ENCODE results near the gene FAF2.

FAF2 gene

DNA sequence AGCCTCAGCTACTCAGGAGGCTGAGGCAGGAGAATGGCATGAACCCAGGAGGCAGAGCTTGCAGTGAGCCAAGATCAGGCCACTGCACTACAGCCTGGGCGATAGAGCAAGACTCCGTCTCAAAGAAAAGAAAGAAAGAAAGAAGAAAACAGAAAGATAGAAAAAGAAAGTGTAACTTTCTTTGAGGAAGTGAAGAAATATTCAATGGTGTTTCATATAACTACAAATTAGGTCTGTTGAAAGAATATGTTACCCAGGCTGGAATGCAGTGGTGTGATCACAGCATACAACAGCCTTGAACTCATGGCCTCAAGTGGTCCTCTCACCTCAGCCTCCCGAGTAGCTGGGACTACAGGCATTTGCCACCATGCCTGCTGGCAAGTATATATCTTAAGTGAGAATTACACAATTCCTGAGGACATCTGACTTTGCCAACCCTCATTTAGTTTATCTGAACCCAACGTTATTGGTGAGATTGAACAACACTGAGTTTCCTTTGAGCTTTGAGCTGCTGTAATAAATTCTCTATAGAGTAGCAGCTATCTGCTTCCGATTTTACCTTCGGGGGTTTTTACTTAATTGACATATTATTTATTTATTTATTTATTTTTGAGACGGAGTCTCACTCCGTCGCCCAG, 2.0 kb upstream of the FAF2 start:
- no peak overlapping the region for H3K4me3 ChIP-seq (ENCODE audit: low read depth, low read length)
- no peak for DNase-seq (ENCODE audit: low read depth)
- no peak for TF ChIP-seq POLR2A (IDR thresholded peaks at IDR 0.05; ENCODE audit: extremely low read depth, insufficient read length)
- TF ChIP-seq, protein P1, sequence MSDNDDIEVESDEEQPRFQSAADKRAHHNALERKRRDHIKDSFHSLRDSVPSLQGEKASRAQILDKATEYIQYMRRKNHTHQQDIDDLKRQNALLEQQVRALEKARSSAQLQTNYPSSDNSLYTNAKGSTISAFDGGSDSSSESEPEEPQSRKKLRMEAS (IDR thresholded peaks at IDR 0.05; ENCODE audit: low read depth, low read length) = no peak
- no peak for TF ChIP-seq MYC (IDR thresholded peaks at IDR 0.05; ENCODE audit: low read depth, low read length)
- TF ChIP-seq, protein P2, sequence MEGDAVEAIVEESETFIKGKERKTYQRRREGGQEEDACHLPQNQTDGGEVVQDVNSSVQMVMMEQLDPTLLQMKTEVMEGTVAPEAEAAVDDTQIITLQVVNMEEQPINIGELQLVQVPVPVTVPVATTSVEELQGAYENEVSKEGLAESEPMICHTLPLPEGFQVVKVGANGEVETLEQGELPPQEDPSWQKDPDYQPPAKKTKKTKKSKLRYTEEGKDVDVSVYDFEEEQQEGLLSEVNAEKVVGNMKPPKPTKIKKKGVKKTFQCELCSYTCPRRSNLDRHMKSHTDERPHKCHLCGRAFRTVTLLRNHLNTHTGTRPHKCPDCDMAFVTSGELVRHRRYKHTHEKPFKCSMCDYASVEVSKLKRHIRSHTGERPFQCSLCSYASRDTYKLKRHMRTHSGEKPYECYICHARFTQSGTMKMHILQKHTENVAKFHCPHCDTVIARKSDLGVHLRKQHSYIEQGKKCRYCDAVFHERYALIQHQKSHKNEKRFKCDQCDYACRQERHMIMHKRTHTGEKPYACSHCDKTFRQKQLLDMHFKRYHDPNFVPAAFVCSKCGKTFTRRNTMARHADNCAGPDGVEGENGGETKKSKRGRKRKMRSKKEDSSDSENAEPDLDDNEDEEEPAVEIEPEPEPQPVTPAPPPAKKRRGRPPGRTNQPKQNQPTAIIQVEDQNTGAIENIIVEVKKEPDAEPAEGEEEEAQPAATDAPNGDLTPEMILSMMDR (IDR thresholded peaks at IDR 0.05; ENCODE audit: low read depth, low read length) = no peak

DNA sequence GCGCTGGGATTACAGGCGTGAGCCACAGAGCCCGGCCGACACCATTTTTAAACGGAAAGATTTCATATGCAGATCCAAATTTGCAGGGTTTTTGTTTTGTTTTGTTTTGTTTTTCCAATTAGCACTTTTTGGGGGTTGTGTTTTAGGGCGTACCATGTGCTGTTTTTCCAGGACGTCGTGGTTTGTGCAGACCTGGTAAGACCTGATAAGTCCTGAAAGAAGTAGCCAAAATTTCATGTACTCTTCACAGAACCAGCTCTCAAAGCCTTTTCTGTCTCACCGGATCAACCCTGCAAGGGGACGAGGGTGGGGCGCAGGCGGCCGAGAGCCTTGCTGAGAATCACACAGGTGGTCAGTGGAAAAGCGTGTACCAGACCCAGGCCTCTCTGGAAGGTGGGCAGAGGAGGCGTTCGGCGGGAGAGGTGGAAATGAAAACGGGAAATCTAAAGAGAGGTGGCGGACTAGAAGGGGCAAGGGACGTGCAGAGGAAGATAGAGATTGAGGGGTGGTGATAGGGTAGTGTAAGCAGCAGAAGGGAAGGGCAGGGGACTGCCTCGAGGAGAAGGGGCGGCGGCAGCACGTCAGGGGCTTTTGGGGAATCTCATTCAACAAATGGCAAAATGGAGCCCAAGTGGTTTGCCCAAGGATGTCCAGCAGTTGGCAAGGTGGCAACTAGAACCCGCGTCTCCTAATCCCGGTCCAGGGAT, 1.1 kb upstream of the FAF2 start:
- peak overlapping the region; percentile 83 for H3K4me3 ChIP-seq (ENCODE audit: low read depth, low read length)
- no peak for DNase-seq (ENCODE audit: low read depth)
- TF ChIP-seq POLR2A (IDR thresholded peaks at IDR 0.05; ENCODE audit: extremely low read depth, insufficient read length) = no peak
- no peak for TF ChIP-seq MYC (IDR thresholded peaks at IDR 0.05; ENCODE audit: low read depth, low read length)
- TF ChIP-seq, protein P1 (IDR thresholded peaks at IDR 0.05; ENCODE audit: low read depth, low read length) = no peak
- TF ChIP-seq, protein P2 (IDR thresholded peaks at IDR 0.05; ENCODE audit: low read depth, low read length) = no peak

DNA sequence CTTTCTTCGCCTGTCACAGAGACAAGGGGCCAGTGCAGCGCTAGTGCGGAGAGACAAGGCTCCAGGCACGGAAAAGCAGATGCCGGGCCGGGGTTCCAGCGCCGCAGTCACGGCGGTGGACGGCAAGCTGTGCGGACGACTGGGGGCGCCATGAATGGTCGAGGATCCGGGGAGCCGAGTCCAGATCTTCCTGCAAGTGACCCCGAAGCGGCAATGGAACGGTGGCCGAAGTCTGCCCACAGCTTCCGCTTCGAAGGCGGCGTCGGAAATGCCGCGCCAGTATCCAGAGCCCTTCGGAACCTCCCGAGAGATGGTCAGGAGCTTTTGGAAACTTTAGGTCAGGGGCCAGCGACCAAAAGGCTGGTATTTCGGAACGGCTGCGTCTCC, 601 bp upstream of the FAF2 start:
- H3K4me3 ChIP-seq (ENCODE audit: low read depth, low read length) = peak overlapping the region; percentile 83
- TF ChIP-seq, protein P2 (IDR thresholded peaks at IDR 0.05; ENCODE audit: low read depth, low read length) = no peak
- no peak for TF ChIP-seq POLR2A (IDR thresholded peaks at IDR 0.05; ENCODE audit: extremely low read depth, insufficient read length)
- TF ChIP-seq, protein P1 (IDR thresholded peaks at IDR 0.05; ENCODE audit: low read depth, low read length) = 0 out of 2 replicates have a peak, but pooled peaks have one; percentile 4
- peak; percentile 12; the same call in 1 of the 2 replicates for TF ChIP-seq MYC (IDR thresholded peaks at IDR 0.05; ENCODE audit: low read depth, low read length)
- no peak for DNase-seq (ENCODE audit: low read depth)

DNA sequence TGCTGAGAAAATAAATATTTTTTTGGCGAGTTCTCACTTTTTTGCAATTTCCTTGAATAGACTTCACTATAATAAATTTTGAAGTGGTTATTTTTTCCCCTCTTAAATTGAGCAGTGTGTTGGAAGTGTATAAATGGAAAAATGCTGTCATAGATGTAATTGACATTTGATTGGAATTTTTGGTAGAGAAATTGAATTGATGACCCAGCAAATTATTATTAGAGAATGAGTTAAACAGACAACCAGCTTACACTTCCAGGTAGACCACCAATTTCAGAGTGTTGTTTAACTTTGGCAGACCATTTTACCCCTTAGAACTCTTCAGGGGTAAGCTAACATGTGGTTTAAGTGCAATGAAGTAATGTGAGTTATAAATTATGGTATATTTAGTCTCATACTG, 1.9 kb downstream of the FAF2 start:
- DNase-seq (ENCODE audit: low read depth) = no peak
- peak overlapping the region; percentile 95 for H3K4me3 ChIP-seq (ENCODE audit: low read depth, low read length)
- TF ChIP-seq, protein P1 (IDR thresholded peaks at IDR 0.05; ENCODE audit: low read depth, low read length) = no peak
- TF ChIP-seq MYC (IDR thresholded peaks at IDR 0.05; ENCODE audit: low read depth, low read length) (no peak), POLR2A (IDR thresholded peaks at IDR 0.05; ENCODE audit: extremely low read depth, insufficient read length) (no peak)
- TF ChIP-seq, protein P2 (IDR thresholded peaks at IDR 0.05; ENCODE audit: low read depth, low read length) = no peak

DNA sequence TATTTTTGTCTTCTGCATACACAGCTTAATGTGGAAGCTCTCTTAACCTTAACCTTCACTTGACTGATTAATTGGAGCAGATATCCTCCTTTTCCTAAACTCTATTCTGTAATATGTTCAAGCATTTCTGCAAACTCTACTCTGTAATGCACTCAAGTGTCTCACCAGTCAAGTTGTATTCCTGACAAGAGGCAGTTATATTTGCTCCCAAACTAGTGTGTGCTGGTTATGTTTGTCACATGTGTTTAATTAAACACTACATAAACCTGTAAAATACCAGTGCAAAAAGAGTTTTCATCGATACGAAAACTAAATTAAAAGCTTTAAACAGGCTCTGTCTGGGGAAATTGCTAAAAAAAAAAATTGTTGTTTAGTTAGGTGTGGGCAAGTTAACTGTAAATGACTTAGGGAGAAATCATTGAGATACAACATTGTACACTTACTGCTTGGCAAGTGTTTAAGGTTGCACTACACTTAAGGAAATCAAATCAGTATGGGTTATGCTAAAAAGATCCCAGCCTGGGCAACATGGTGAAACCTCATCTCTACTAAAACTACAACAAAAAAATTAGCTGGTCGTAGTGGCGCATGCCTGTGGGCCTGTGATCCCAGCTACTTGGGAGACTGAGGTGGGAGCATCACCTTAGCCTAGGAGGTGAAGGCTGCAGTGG, 6.7 kb downstream of the FAF2 start:
- no peak for DNase-seq (ENCODE audit: low read depth)
- TF ChIP-seq, protein P1 (IDR thresholded peaks at IDR 0.05; ENCODE audit: low read depth, low read length) = no peak
- H3K4me3 ChIP-seq (ENCODE audit: low read depth, low read length) = no peak overlapping the region
